HFF-Myc (cell line): ENCODE measurements around the gene VPS72.

Experiments
- DNase-seq: peaks from one replicate; pipeline ENCODE4 v3.0.0-alpha.2; 2011; ENCODE audit warnings: low read depth; ENCODE audit errors: extremely low read depth
- H3K4me3 ChIP-seq: replicated peaks from 2 replicates; pipeline ENCODE4 v1.5.1; 2011; ENCODE audit warnings: low read depth, mild to moderate bottlenecking, control low read depth, low read length
- TF ChIP-seq, protein P1 (sequence below): IDR thresholded peaks from 2 replicates; pipeline ENCODE4 v1.5.1; 2012; ENCODE audit warnings: mild to moderate bottlenecking, low read depth, low read length, control low read depth; ENCODE audit errors: missing control alignments

VPS72 gene, protein sequence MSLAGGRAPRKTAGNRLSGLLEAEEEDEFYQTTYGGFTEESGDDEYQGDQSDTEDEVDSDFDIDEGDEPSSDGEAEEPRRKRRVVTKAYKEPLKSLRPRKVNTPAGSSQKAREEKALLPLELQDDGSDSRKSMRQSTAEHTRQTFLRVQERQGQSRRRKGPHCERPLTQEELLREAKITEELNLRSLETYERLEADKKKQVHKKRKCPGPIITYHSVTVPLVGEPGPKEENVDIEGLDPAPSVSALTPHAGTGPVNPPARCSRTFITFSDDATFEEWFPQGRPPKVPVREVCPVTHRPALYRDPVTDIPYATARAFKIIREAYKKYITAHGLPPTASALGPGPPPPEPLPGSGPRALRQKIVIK

GRCh38 chr1:151189637-151190445 is at the start of gene VPS72:
TSS of gene VPS72 (minus strand) at chr1:151190197. CDS start at chr1:151190121, 76 bp downstream.
- H3K4me3 ChIP-seq = peak within 1 kb of the TSS; percentile 72
- DNase-seq = peak; percentile 77
- TF ChIP-seq, protein P1, sequence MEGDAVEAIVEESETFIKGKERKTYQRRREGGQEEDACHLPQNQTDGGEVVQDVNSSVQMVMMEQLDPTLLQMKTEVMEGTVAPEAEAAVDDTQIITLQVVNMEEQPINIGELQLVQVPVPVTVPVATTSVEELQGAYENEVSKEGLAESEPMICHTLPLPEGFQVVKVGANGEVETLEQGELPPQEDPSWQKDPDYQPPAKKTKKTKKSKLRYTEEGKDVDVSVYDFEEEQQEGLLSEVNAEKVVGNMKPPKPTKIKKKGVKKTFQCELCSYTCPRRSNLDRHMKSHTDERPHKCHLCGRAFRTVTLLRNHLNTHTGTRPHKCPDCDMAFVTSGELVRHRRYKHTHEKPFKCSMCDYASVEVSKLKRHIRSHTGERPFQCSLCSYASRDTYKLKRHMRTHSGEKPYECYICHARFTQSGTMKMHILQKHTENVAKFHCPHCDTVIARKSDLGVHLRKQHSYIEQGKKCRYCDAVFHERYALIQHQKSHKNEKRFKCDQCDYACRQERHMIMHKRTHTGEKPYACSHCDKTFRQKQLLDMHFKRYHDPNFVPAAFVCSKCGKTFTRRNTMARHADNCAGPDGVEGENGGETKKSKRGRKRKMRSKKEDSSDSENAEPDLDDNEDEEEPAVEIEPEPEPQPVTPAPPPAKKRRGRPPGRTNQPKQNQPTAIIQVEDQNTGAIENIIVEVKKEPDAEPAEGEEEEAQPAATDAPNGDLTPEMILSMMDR = no peak

GRCh38 chr1:151238467-151238739 is 48.4 kb upstream of the VPS72 start:
- DNase-seq = peak; percentile 92
- H3K4me3 ChIP-seq = no peak overlapping the region
- TF ChIP-seq, protein P1 = no peak

DNA sequence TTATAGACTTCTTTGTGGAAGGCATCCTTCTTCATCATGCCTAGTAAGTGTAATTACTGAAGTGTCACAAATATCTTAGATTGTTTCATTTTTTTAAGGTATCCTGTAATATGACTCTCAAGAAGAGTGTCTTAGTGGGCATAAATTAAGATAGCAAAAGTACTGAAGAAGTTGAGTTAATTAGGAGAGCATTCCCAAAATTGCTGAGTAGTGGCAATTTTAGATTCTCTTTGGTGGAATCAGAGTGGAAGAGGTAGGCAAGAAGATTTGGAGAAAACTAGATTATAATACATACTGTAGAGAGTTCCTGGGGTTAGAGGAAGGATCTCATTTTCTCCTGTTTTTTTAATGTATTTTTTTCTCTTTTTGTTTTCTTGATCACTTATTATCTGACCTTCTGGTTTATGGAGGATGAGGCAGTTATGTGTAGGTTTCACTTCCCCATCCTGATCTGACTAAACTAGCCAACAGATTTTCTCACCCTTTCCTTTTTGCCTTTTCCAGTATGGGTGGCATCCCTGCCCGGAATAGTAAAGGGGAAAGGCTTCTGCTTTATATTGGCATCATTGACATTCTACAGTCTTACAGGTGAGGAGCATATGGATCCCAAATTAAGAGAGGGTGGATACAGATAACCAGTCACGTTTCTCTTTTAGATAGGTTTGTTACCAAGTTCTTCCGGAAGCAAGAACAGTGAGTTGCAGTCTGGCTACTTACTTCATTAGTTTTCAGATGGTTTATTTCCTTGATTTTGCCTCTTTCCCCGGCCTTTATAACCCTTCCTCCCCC is 47.9 kb upstream of the VPS72 start:
- no peak overlapping the region for H3K4me3 ChIP-seq
- DNase-seq = no peak
- TF ChIP-seq, protein P1 = no peak

DNA sequence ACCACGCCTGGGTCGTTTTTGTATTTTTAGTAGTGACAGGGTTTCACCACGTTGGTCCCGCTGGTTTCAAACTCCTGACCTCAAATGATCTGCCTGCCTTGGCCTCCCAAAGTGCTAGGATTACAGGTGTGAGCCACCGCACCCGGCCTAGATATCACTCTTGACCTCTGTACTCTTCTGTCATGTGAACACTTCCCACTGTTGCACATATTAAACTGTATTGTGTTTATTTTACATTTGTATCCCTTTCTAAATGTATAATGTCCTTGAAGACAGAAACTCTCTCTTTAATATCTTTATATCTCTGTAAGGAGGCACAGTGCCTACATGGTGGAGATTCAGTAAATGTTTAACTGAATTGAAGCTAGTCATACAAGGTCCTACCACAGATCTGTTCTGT is 45.2 kb upstream of the VPS72 start:
- TF ChIP-seq, protein P1 = no peak
- DNase-seq = no peak
- H3K4me3 ChIP-seq = no peak overlapping the region

DNA sequence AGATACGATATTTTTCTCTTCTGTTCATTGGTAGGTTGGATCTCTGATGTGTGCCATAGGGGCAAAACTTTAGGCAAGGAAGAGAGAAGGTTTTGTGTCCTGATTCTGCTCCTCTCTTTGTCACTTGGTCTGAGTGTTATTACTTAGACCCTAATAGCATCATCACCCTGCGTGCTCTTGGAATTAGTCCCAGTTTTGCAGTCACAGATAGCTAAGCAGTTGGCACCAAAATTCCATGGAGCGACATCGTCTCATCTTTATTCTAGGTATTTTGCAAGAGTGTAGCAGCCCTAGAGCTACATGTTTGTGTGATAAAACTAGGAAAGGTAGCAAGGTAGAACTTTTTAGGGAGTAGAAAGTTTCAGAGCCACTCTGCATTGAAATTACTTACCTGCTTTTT is 32.1 kb upstream of the VPS72 start:
- TF ChIP-seq, protein P1 = no peak
- no peak for DNase-seq
- H3K4me3 ChIP-seq = no peak overlapping the region

- DNase-seq = no peak
- H3K4me3 ChIP-seq = no peak overlapping the region
- TF ChIP-seq, protein P1 = no peak
Measured at GRCh38 chr1:151221616-151222015, 31.6 kb upstream of the VPS72 start.
